Cerebellar cortex (tissue), 1 donor: ENCODE measurements around the gene KIAA1217.

Source experiments
- DNase-seq: peaks from one replicate; pipeline ENCODE4 v3.0.0-alpha.2; 2015; ENCODE audit warnings: low spot score

KIAA1217 gene

GRCh38 chr10:24406809-24407483, 198.0 kb downstream of the KIAA1217 start:
- DNase-seq = no peak

- DNase-seq = no peak
Measured at GRCh38 chr10:24407928-24408327, 199.0 kb downstream of the KIAA1217 start.

DNA sequence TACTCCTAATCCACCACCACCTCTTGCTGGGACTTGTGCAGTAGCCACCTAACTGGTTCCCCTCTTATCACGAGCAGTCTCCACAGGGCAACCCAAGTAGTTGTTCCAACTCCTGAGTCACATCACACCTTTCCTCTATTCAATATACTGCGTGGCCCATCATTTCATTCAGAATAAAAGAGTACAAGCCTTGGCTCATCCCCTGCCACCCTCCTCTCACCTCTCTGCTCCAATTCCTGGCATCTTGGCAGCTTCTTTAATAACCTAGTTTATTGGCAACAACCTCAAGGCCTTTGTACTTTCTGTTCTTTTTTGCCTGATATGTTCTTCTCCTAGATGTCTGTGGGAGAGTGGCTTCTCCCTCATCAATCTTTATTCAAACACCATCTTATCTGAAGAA, 199.4 kb downstream of the KIAA1217 start:
- no peak for DNase-seq

DNA sequence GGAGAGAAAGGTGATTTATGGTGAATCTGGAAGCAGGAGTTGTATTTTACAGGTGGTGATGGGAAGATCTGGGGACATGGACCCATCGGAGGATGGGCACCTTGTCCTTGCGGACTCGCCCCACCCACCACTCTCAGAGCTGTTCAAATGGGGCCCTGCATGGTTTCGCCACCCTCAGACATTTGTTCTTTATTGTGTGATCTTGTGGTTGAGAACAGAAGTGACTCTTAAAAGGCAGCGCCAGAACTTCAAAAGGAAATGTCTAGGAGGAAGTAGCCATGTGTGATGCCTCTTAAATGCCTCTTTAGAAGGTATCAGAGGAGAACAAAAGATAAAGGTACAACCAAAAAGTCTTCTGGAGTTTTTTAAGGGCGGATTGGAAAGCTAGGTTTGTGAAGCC, 205.7 kb downstream of the KIAA1217 start:
- DNase-seq = no peak

GRCh38 chr10:24415455-24416125, 206.7 kb downstream of the KIAA1217 start:
- no peak for DNase-seq

DNA sequence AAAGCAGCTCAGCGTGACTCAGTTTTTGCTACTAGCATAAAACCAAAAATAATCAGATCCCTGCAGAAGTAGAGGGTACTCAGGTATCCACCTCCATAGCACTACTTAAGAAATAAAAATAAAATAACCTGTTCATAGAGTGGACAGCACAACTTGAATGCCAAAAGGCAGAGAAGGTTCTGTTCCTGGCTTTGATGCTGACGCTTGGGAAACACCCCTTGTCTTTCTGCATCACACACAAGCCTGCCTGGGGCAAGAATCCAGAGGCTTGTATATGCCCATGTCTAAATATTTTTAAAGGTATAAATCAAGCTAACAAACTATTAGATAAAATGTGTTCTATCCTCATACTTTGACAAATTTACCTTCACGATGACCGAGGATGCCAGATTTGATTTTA, 207.3 kb downstream of the KIAA1217 start:
- no peak for DNase-seq

- DNase-seq = no peak
Measured at GRCh38 chr10:24417053-24417452, 208.1 kb downstream of the KIAA1217 start.

GRCh38 chr10:24418532-24418931, 209.6 kb downstream of the KIAA1217 start:
- DNase-seq = no peak

DNA sequence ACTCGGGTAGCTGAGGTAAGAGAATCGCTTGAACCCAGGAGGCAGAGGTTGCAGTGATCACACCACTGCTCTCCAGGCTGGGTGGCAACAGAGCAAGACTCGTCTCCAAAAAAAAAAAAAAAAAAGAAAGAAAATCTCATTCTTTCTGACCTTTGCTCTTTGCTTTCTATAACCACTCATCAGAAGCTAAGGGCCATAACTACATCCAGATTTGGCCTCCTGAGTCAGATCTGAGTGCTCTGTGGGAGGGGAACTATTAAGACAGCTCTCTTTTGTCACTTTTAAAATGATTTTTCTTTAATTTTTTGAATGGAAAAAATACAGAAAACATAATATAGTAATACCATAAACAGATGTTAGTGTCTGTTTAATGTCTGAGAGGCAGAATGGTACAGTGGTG, 210.1 kb downstream of the KIAA1217 start:
- DNase-seq = no peak

GRCh38 chr10:24425151-24425550, 216.2 kb downstream of the KIAA1217 start:
- no peak for DNase-seq

- DNase-seq = no peak
Measured at GRCh38 chr10:24427678-24428409, 218.9 kb downstream of the KIAA1217 start.

GRCh38 chr10:24428410-24428782, 219.5 kb downstream of the KIAA1217 start:
- DNase-seq = no peak

GRCh38 chr10:24430591-24430990, 221.7 kb downstream of the KIAA1217 start:
- no peak for DNase-seq

DNA sequence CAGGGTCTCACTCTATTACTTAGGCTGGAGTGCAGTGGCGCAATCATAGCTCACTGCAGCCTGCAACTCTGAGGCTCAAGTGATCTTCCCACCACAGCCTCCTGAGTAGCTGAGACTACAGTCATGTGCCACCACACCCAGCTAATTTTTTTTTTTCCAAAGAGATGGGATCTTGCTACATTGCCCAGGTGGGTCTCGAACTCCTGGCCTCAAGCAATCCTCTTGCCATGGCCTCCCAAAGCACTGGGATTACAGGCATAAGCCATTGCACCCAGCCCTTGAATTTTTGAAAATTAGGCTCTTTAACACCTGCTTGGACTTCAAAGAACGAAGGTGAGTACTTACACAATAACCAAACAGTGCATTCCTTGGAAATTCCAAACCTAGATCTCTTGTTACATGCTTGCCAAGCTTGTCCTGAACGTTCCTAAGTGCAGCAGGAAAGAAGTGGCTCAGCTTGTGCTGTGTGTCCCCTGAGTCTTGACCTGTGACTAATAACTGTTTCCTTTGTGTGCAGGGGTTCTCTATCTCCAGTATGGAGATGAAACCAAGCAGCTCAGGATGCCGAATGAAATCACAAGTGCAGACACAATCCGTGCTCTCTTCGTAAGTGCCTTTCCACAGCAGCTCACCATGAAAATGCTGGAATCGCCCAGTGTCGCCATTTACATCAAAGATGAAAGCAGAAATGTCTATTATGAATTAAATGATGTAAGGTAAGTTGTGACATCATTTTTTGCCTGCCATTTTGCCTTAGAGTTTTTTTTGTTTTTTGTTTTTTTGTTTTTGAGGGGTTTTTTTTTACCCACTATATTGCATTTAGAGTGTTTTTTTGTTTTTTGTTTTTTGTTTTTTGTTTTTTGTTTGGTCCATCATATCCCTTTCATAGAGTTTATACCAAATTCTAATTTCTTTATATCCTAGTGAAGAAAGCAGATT, 223.8 kb downstream of the KIAA1217 start:
- DNase-seq = no peak

- no peak for DNase-seq
Measured at GRCh38 chr10:24433705-24434104, 224.8 kb downstream of the KIAA1217 start.

GRCh38 chr10:24434961-24435360, 226.0 kb downstream of the KIAA1217 start:
- no peak for DNase-seq

GRCh38 chr10:24435374-24435773, 226.4 kb downstream of the KIAA1217 start:
- DNase-seq = no peak

- no peak for DNase-seq
Measured at GRCh38 chr10:24437302-24437701, 228.4 kb downstream of the KIAA1217 start.

GRCh38 chr10:24438800-24439199, 229.9 kb downstream of the KIAA1217 start:
- no peak for DNase-seq

- no peak for DNase-seq
Measured at GRCh38 chr10:24439935-24440334, 231.0 kb downstream of the KIAA1217 start.

- no peak for DNase-seq
Measured at GRCh38 chr10:24440817-24441797, 232.2 kb downstream of the KIAA1217 start.
